ENCODE results near the gene FGD2. TPM values are rescaled to one million over a fixed set of nuclear protein-coding genes. Genes with fewer than 3 reads are reported as not detected.

The FGD2 gene
- total RNA-seq, 1 donor from 2014 or later = not detected

DNA sequence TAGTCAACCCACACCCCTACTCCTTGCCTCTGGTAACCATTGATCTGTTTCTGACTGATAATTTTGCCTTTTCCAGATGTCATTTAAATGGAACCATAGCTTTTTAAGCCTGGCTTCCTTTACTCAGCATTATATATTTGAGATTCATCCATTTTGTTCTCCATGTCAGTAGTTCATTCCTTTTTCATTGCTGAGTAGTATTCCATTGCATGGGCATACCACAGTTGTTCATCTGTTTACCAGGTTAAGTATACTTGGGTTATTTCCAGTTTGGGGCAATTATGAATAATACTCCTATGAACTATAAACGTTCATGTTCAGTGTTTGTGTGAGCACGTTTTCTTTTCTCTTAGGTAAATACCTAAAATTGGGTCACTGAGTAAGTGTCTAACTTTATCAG lies 25.1 kb downstream of the FGD2 start:
- Mint-ChIP-seq H3K4me3 (ENCODE audit: unreplicated experiment) (no peak overlapping the region), H3K9me3 (ENCODE audit: low read depth) (peaks cover 4% of the 10 kb centered on the region)

DNA sequence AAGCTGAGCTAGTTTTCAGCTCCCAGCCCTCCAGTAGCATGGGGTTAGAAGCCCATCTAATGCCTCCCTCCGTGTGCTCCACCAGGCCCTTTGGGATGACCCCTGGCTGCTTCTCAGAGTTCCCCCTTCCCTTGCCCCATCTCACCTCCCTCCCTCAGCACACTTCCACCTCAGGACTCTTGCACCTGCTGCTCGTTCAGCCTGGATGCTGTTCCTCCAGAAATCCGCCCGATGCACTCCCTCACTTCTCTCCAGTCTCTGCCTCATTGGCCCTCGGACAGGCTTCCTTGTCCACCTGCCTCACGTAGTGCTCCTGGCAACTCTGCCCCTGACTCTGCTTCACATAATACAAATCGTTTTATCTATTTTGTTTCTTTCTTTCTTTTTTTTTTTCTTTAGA lies 26.8 kb downstream of the FGD2 start:
- Mint-ChIP-seq H3K36me3 (ENCODE audit: low read depth) (peaks cover 2% of the 10 kb centered on the region), H3K27ac (ENCODE audit: unreplicated experiment) (no peak overlapping the region), H3K9me3 (ENCODE audit: low read depth) (peaks cover 4% of the 10 kb centered on the region), H3K27me3 (ENCODE audit: low read depth) (no peaks in the 10 kb centered on the region), H3K4me1 (ENCODE audit: low read depth) (no peaks in the 10 kb centered on the region), H3K4me3 (ENCODE audit: unreplicated experiment) (no peak overlapping the region)
- no peak for DNase-seq (ENCODE audit: low spot score)
- TF ChIP-seq, protein P1, sequence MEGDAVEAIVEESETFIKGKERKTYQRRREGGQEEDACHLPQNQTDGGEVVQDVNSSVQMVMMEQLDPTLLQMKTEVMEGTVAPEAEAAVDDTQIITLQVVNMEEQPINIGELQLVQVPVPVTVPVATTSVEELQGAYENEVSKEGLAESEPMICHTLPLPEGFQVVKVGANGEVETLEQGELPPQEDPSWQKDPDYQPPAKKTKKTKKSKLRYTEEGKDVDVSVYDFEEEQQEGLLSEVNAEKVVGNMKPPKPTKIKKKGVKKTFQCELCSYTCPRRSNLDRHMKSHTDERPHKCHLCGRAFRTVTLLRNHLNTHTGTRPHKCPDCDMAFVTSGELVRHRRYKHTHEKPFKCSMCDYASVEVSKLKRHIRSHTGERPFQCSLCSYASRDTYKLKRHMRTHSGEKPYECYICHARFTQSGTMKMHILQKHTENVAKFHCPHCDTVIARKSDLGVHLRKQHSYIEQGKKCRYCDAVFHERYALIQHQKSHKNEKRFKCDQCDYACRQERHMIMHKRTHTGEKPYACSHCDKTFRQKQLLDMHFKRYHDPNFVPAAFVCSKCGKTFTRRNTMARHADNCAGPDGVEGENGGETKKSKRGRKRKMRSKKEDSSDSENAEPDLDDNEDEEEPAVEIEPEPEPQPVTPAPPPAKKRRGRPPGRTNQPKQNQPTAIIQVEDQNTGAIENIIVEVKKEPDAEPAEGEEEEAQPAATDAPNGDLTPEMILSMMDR (IDR thresholded peaks at IDR 0.05) = no peak

More for the DNA sequence above, 25.1 kb downstream of the FGD2 start:
- no peak for DNase-seq (ENCODE audit: low spot score)
- Mint-ChIP-seq H3K4me1 (ENCODE audit: low read depth) (no peaks in the 10 kb centered on the region), H3K36me3 (ENCODE audit: low read depth) (peaks cover 2% of the 10 kb centered on the region), H3K27ac (ENCODE audit: unreplicated experiment) (no peak overlapping the region), H3K27me3 (ENCODE audit: low read depth) (no peaks in the 10 kb centered on the region)
- TF ChIP-seq, protein P1 (IDR thresholded peaks at IDR 0.05) = no peak

DNA sequence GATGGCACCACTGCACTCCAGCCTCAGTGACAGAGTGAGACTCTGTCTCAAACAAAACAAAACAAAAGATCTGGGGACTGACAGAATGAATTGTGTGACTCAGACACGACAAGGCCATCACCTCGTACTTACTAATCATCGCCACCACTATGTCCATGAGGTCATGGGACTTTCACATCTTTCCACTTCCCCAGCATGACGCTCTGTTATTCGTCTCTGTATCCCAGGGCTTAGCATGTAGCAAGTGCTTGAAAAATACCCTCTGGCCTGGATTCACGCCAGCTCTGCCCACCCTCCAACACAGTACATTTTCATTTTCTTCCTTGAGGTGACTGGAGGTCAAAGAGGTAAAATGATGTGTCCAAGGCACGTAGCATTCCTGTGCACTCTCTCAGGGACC lies 27.8 kb downstream of the FGD2 start:
- H3K4me1 Mint-ChIP-seq (ENCODE audit: low read depth) = no peaks in the 10 kb centered on the region
- no peak overlapping the region for H3K4me3 Mint-ChIP-seq (ENCODE audit: unreplicated experiment)
- peaks cover 2% of the 10 kb centered on the region for H3K36me3 Mint-ChIP-seq (ENCODE audit: low read depth)
- peaks cover 4% of the 10 kb centered on the region for H3K9me3 Mint-ChIP-seq (ENCODE audit: low read depth)
- DNase-seq (ENCODE audit: low spot score) = no peak
- TF ChIP-seq, protein P1 (IDR thresholded peaks at IDR 0.05) = no peak
- no peaks in the 10 kb centered on the region for H3K27me3 Mint-ChIP-seq (ENCODE audit: low read depth)
- H3K27ac Mint-ChIP-seq (ENCODE audit: unreplicated experiment) = no peak overlapping the region

DNA sequence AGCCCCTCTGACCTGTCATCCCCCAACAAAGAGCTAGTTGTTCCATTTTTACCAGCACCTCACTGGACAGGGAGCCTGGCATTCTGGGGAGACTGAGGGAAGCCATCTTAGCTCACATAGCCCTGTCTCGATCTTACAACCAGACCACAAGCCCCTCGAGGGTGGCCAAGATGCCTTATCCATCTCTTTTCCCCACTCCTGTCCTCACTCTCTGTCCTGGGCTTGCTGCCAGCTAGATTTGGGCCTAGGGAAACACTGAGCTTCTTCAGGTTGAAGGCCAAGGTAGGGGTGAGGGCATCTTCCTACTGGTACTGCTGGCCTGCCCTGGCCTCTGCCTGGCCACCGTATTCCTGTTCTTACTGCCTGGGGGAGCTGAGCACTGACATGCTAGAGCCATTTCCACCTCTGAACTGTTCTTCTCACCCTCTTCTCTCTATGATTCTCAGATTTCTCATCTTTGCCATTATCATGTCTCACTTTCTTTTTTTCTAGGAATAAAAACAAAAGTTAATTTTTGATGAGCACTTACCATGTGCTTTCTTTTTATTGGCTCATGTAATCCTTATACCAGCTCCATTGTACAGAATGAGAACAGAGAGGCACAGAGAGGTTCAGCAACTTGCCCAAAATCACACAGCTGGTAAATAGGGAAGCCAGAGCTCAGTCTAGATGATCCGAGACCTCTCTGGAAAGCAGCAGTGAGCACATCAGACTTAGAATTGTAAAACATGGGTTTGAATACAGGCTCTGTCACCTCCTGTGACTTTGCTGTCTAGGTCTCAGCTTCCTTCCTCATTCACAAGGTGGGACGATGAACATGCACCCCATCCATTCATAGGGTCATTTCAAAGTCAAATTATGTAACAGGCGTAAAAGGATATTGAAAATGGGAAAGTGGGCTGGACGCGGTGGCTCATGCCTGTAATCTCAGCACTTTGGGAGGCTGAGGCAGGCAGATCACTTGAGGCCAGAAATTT lies 28.7 kb downstream of the FGD2 start:
- peaks cover 4% of the 10 kb centered on the region for H3K9me3 Mint-ChIP-seq (ENCODE audit: low read depth)
- no peak overlapping the region for H3K27ac Mint-ChIP-seq (ENCODE audit: unreplicated experiment)
- TF ChIP-seq, protein P1 (IDR thresholded peaks at IDR 0.05) = no peak
- peaks cover 2% of the 10 kb centered on the region for H3K36me3 Mint-ChIP-seq (ENCODE audit: low read depth)
- DNase-seq (ENCODE audit: low spot score) = no peak
- peaks cover 5% of the 10 kb centered on the region for H3K4me1 Mint-ChIP-seq (ENCODE audit: low read depth)
- no peak overlapping the region for H3K4me3 Mint-ChIP-seq (ENCODE audit: unreplicated experiment)
- no peaks in the 10 kb centered on the region for H3K27me3 Mint-ChIP-seq (ENCODE audit: low read depth)

DNA sequence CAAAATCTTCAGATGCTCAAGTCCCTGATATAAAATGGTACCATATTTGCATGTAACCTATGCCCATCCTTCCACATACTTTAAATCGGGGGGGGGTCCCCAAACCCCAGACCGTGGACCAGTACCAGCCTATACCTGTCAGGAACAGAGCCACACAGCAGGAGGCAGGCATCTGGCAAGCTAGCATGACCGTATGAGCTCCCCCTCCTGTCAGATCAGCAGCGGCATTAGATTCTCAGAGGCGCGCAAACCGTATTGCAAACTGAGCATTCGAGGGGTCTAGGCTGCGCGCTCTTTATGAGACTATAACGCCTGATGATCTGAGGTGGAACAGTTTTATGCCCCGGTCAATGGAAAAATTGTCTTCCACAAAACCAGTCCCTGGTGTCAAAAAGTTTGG lies 30.7 kb downstream of the FGD2 start:
- Mint-ChIP-seq H3K4me1 (ENCODE audit: low read depth) (peaks cover 5% of the 10 kb centered on the region), H3K27me3 (ENCODE audit: low read depth) (no peaks in the 10 kb centered on the region), H3K9me3 (ENCODE audit: low read depth) (no peaks in the 10 kb centered on the region), H3K27ac (ENCODE audit: unreplicated experiment) (no peak overlapping the region), H3K4me3 (ENCODE audit: unreplicated experiment) (no peak overlapping the region), H3K36me3 (ENCODE audit: low read depth) (no peaks in the 10 kb centered on the region)
- DNase-seq (ENCODE audit: low spot score) = no peak
- TF ChIP-seq, protein P1 (IDR thresholded peaks at IDR 0.05) = no peak

Measured in chondrocyte (in vitro differentiated cells).